ENCODE data around the gene GPR137. TPM values are rescaled to one million over a fixed set of nuclear protein-coding genes. Genes with fewer than 3 reads are reported as not detected.

GPR137 gene
- total RNA-seq, 2 donors from 2014 or later, result 57.7 to 58.4 TPM

DNA sequence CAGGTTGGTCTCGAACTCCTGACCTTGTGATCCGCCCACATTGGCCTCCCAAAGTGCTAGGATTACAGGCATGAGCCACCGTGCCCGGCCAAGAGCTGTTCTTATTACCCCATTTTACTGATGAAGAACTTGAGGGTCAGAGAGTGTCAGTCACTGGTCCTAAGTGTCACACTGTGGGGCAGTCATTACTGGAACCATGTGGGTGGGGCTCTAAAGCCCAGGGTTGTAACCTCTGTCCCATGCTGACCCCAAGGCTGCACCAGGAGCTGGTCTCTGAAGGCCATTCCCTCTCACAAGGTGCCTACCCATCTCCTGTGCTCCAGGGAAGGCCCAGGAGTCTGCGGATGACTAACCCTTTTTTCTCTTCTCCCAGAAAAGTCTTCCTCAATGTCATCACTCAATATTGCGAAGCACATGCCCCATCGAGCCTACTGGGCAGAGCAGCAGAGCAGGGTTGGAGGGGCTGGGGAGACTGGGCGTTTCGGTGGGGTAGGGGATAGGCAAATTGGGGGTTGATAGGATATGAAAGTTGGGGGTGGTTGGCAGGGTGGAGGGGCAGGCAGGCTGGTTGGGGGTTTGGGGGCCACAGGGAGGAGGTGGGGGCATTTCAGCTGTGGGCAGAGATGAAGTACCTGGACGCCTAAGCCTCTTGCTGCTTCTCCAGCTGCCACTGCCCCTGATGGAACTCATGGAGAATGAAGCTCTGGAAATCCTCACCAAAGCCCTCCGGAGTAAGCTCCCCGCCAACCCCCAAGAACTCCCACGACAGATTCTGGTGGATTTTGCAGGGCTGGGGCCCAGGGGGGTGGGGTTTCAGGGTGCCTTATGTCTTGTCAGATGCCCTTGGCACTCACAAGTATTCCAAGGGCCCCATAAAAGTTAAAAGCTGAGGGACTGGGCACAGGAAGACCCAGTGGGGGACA is 17.7 kb downstream of the GPR137 start:
- no peaks in the 10 kb centered on the region for H3K9me3 Mint-ChIP-seq
- peaks cover 4% of the 10 kb centered on the region for H3K36me3 Mint-ChIP-seq (ENCODE audit: low read depth)
- Histone ChIP-seq H3K9me3 (ENCODE audit: control insufficient read depth, low read length) (no peaks in the 10 kb centered on the region), H3K9ac (ENCODE audit: extremely low read depth, low read length, poor library complexity, severe bottlenecking) (no peak overlapping the region), H3K36me3 (ENCODE audit: control insufficient read depth, insufficient read depth, low read length) (peaks cover 4% of the 10 kb centered on the region), H3K27ac (ENCODE audit: low read depth, low read length) (no peak overlapping the region), H3K4me3 (ENCODE audit: low read length) (no peak overlapping the region), H3K4me1 (ENCODE audit: control insufficient read depth, insufficient read depth, low read length) (no peaks in the 10 kb centered on the region), H3K27me3 (ENCODE audit: control insufficient read depth, insufficient read depth, low read length, poor library complexity, severe bottlenecking) (peaks cover 43% of the 10 kb centered on the region)
- peaks cover 8% of the 10 kb centered on the region for H3K4me1 Mint-ChIP-seq
- no peak for DNase-seq
- TF ChIP-seq, protein P1, sequence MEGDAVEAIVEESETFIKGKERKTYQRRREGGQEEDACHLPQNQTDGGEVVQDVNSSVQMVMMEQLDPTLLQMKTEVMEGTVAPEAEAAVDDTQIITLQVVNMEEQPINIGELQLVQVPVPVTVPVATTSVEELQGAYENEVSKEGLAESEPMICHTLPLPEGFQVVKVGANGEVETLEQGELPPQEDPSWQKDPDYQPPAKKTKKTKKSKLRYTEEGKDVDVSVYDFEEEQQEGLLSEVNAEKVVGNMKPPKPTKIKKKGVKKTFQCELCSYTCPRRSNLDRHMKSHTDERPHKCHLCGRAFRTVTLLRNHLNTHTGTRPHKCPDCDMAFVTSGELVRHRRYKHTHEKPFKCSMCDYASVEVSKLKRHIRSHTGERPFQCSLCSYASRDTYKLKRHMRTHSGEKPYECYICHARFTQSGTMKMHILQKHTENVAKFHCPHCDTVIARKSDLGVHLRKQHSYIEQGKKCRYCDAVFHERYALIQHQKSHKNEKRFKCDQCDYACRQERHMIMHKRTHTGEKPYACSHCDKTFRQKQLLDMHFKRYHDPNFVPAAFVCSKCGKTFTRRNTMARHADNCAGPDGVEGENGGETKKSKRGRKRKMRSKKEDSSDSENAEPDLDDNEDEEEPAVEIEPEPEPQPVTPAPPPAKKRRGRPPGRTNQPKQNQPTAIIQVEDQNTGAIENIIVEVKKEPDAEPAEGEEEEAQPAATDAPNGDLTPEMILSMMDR (conservative IDR thresholded peaks at IDR 0.05), result no peak
- WGBS, 2 experiments (ENCODE audit: insufficient coverage in 1 of 2, insufficient read length in 1 of 2), result 89 to 92% methylated on average over 7 to 13 of the region's 13 CpGs
- no peak overlapping the region for H3K27ac Mint-ChIP-seq
- peaks cover 42% of the 10 kb centered on the region for H3K27me3 Mint-ChIP-seq (ENCODE audit: insufficient read depth)
- H3K4me3 Mint-ChIP-seq, result no peak overlapping the region

DNA sequence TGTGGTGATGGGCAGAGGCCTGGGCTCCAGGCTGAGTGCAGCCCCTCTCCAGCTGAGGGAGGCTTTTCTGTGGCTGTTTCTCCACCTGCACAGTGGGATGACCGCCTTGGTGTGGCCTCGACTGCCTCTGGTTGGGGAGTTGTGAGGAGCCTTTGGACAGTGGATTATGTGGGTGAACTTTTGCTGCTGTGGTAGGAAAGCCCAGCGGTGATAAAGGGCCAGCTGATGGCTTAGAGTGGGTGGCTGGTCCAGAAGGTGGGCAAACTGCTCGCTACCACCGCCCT is 18.3 kb downstream of the GPR137 start:
- peak overlapping the region; percentile 88 for H3K4me3 ChIP-seq (ENCODE audit: low read length)
- TF ChIP-seq, protein P1 (conservative IDR thresholded peaks at IDR 0.05), result no peak

DNA sequence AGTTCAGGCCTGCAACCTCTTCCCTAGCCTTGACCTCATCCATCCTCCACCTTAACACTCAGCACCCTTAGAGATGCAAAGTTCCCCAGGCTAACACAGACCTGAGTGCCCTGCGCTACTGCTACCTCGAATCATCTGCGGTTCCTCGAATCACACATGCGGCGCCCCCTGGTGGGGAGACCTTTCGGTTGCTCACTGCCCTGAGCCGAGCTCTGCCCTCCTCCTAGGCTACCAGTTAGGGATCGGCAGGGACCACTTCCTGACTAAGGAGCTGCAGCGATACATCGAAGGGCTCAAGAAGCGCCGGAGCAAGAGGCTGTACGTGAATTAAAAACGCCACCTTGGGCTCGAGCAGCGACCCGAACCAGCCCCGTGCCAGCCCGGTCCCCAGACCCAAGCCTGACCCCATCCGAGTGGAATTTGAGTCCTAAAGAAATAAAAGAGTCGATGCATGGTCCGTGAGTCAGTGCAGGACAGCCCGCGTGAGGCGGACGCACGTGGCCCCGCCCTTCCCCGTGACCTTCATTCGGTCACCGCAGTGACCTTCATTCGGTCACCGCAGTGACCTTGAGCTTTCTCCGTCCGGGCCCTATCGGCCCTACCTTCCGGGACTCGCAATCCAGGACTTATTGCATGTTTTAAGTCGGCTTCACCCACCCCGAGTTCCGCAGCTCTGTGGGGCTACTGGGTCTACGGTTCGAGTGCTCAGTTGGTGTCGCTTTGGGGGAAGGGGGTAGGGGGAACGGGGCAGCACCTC is 18.8 kb downstream of the GPR137 start:
- TF ChIP-seq, protein P1 (conservative IDR thresholded peaks at IDR 0.05), result peak; percentile 95
- H3K9ac ChIP-seq (ENCODE audit: extremely low read depth, low read length, poor library complexity, severe bottlenecking), result peak overlapping the region; percentile 67
- peaks cover 32% of the 10 kb centered on the region for H3K27me3 ChIP-seq (ENCODE audit: control insufficient read depth, insufficient read depth, low read length, poor library complexity, severe bottlenecking)
- H3K36me3 ChIP-seq (ENCODE audit: control insufficient read depth, insufficient read depth, low read length), result peaks cover 4% of the 10 kb centered on the region
- peak overlapping the region; percentile 64 for H3K27ac ChIP-seq (ENCODE audit: low read depth, low read length)
- Mint-ChIP-seq H3K4me3 (peak overlapping the region; percentile 90), H3K36me3 (ENCODE audit: low read depth) (peaks cover 8% of the 10 kb centered on the region), H3K9me3 (no peaks in the 10 kb centered on the region), H3K27ac (peak overlapping the region; percentile 97), H3K27me3 (ENCODE audit: insufficient read depth) (peaks cover 30% of the 10 kb centered on the region), H3K4me1 (peaks cover 8% of the 10 kb centered on the region)
- 1% methylated on average over 32 to 46 of the region's 46 CpGs for whole genome bisulfite sequencing, 2 experiments (ENCODE audit: insufficient coverage in 1 of 2, insufficient read length in 1 of 2)
- peak overlapping the region; percentile 88 for H3K4me3 ChIP-seq (ENCODE audit: low read length)
- H3K9me3 ChIP-seq (ENCODE audit: control insufficient read depth, low read length), result no peaks in the 10 kb centered on the region
- peak; percentile 99 for DNase-seq
- no peaks in the 10 kb centered on the region for H3K4me1 ChIP-seq (ENCODE audit: control insufficient read depth, insufficient read depth, low read length)

More for the DNA sequence above, 18.3 kb downstream of the GPR137 start:
- 51 to 80% methylated on average over 2 to 5 of the region's 5 CpGs for WGBS, 2 experiments (ENCODE audit: insufficient coverage in 1 of 2, insufficient read length in 1 of 2)
- H3K9me3 Mint-ChIP-seq, result no peaks in the 10 kb centered on the region
- peaks cover 36% of the 10 kb centered on the region for H3K27me3 Mint-ChIP-seq (ENCODE audit: insufficient read depth)
- Histone ChIP-seq H3K36me3 (ENCODE audit: control insufficient read depth, insufficient read depth, low read length) (peaks cover 4% of the 10 kb centered on the region), H3K27ac (ENCODE audit: low read depth, low read length) (no peak overlapping the region), H3K9ac (ENCODE audit: extremely low read depth, low read length, poor library complexity, severe bottlenecking) (no peak overlapping the region), H3K27me3 (ENCODE audit: control insufficient read depth, insufficient read depth, low read length, poor library complexity, severe bottlenecking) (peaks cover 37% of the 10 kb centered on the region), H3K4me1 (ENCODE audit: control insufficient read depth, insufficient read depth, low read length) (no peaks in the 10 kb centered on the region), H3K9me3 (ENCODE audit: control insufficient read depth, low read length) (no peaks in the 10 kb centered on the region)
- no peak for DNase-seq
- H3K4me3 Mint-ChIP-seq, result peak overlapping the region; percentile 90
- no peak overlapping the region for H3K27ac Mint-ChIP-seq
- peaks cover 5% of the 10 kb centered on the region for H3K36me3 Mint-ChIP-seq (ENCODE audit: low read depth)
- peaks cover 8% of the 10 kb centered on the region for H3K4me1 Mint-ChIP-seq

Data from endodermal cell (in vitro differentiated cells).